NCI-H748 treated with DMSO at 0.1 percent for 48 hours (cell line): ENCODE results near the gene PROX1.

Experiments
- DNase-seq: peaks from one replicate; lab custom pipeline; 2025; lab: John Stamatoyannopoulos, UW

The PROX1 gene

GRCh38 chr1:213997772-213998107 is 10.0 kb downstream of the PROX1 start:
- DNase-seq: no peak

- DNase-seq: no peak
These were observed 11.0 kb downstream of the PROX1 start for GRCh38 chr1:213998785-213999184.

- DNase-seq: no peak
These were observed 12.0 kb downstream of the PROX1 start for GRCh38 chr1:213999732-214000131.

GRCh38 chr1:214002060-214002459 is 14.3 kb downstream of the PROX1 start:
- DNase-seq: peak; percentile 73

- peak; percentile 73 for DNase-seq
These were observed 14.7 kb downstream of the PROX1 start for GRCh38 chr1:214002472-214002871.

GRCh38 chr1:214003233-214003632 is 15.5 kb downstream of the PROX1 start:
- no peak for DNase-seq

- no peak for DNase-seq
These were observed 16.2 kb downstream of the PROX1 start for GRCh38 chr1:214004014-214004413.

- no peak for DNase-seq
These were observed 17.0 kb downstream of the PROX1 start for GRCh38 chr1:214004795-214005194.

GRCh38 chr1:214005708-214006107 is 17.9 kb downstream of the PROX1 start:
- DNase-seq: no peak

GRCh38 chr1:214006845-214007244 is 19.1 kb downstream of the PROX1 start:
- DNase-seq: no peak

GRCh38 chr1:214008347-214008746 is 20.6 kb downstream of the PROX1 start:
- no peak for DNase-seq

GRCh38 chr1:214008791-214009422 is 21.1 kb downstream of the PROX1 start:
- no peak for DNase-seq

GRCh38 chr1:214009423-214010196 is 21.8 kb downstream of the PROX1 start:
- DNase-seq: no peak

GRCh38 chr1:214010197-214010573 is 22.4 kb downstream of the PROX1 start:
- no peak for DNase-seq

- no peak for DNase-seq
These were observed 22.9 kb downstream of the PROX1 start for GRCh38 chr1:214010717-214011116.

- DNase-seq: no peak
These were observed 24.6 kb downstream of the PROX1 start for GRCh38 chr1:214012418-214012817.

- no peak for DNase-seq
These were observed 26.0 kb downstream of the PROX1 start for GRCh38 chr1:214013614-214014377.

GRCh38 chr1:214014730-214015129 is 27.0 kb downstream of the PROX1 start:
- no peak for DNase-seq

GRCh38 chr1:214017191-214017982 is 29.6 kb downstream of the PROX1 start:
- no peak for DNase-seq

GRCh38 chr1:214018386-214019268 is 30.9 kb downstream of the PROX1 start:
- peak; percentile 58 for DNase-seq

- no peak for DNase-seq
These were observed 31.7 kb downstream of the PROX1 start for GRCh38 chr1:214019499-214019898.
